ENCODE results near the gene VPS29. TPM values are rescaled to one million over a fixed set of nuclear protein-coding genes. Genes with fewer than 3 reads are reported as not detected.

The VPS29 gene
- total RNA-seq = 100 to 1,000 TPM; 120 to 130 TPM

DNA sequence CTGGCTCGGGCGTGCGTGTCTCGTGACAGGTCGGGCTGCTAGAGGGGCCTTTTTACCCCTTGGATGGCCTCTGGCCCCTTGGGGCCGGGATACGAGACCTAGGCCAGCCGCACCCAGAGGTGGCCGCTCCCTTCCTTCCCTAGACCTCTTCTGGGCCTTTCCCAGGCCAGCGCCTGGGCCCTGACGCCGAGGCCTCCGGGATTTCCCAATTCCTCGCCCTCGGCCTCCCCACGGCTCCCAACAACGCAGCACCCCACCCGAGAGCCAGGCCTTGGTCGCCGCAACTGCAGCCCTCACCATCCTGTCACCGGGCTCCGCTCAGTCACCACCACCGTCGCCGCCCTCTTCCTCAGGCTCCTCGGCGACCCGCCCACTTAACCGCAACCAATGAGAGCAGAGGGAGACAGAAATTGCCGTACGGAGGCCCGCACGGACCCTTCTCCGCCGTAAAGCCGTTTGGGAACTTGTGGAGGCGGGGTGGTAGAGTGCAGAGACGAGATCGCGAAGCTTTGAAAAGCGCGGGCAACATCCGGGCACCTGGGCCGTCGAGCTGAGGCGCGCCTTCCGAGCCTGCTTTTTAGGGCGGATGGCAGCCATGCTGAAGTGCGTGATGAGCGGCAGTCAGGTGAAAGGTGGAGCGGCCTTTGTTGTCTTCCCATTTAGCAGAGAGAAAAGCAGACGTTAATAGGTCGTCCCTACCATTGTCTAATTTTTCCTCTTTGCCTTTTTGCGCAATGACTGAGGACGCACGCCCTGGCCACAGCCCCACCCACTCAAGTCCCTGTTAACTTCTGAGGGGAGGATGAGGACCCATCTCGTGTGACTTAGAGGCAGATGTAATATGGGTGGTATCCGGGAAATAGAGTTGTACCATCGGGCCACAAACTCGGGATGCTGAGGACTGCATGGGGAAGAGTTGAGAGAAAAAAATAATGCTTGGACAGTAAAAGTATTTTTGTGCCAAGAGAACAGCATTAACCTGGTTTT is at the start of gene VPS29, which contains the start of gene RAD9B:
VPS29 (minus strand) TSS at position 360 of the 987 bp plus-strand sequence; CDS start at position 300, 60 bp downstream.
RAD9B (plus strand) TSS at position 580 of the 987 bp plus-strand sequence; CDS start at position 587, 7 bp downstream.
- TF ChIP-seq, protein P1, sequence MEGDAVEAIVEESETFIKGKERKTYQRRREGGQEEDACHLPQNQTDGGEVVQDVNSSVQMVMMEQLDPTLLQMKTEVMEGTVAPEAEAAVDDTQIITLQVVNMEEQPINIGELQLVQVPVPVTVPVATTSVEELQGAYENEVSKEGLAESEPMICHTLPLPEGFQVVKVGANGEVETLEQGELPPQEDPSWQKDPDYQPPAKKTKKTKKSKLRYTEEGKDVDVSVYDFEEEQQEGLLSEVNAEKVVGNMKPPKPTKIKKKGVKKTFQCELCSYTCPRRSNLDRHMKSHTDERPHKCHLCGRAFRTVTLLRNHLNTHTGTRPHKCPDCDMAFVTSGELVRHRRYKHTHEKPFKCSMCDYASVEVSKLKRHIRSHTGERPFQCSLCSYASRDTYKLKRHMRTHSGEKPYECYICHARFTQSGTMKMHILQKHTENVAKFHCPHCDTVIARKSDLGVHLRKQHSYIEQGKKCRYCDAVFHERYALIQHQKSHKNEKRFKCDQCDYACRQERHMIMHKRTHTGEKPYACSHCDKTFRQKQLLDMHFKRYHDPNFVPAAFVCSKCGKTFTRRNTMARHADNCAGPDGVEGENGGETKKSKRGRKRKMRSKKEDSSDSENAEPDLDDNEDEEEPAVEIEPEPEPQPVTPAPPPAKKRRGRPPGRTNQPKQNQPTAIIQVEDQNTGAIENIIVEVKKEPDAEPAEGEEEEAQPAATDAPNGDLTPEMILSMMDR (IDR thresholded peaks at IDR 0.05) = no peak
- Histone ChIP-seq H3K27ac (peak within 1 kb of the TSS; percentile 96), H3K9me3 (no peaks in the 10 kb centered on the region), H3K9ac (ENCODE audit: low read depth in 2 of 2, low read length in 2 of 2) (peak within 1 kb of the TSS; percentile 94 to 96), H3K36me3 (no peaks in the 10 kb centered on the region), H3K27me3 (no peaks in the 10 kb centered on the region), H3K4me3 (peak within 1 kb of the TSS; percentile 91), H3K4me1 (peaks cover 9% of the 10 kb centered on the region)
- intact Hi-C loops (cut with DNase I) = no loop called here
- DNase-seq = peak; percentile 99

DNA sequence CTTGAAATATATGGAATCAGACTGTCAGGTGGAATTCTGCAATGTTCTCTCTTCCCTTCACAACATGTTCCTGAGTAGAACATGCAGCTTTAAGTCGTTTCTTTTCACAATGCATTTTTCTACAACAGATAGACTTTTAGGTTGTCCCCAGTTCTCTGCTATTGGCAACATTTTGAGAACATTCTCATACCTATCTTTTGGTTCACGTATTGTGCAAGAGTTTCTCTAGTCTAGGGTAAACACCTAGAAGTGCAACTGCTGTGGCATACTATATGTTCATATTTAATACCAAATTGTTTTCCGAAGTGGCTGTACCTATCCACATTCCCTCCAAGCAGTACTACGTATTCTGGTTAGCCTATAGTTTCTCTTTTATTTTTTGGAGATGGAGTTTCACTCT is 49.1 kb upstream of the VPS29 start:
- no peaks in the 10 kb centered on the region for H3K27me3 ChIP-seq

DNA sequence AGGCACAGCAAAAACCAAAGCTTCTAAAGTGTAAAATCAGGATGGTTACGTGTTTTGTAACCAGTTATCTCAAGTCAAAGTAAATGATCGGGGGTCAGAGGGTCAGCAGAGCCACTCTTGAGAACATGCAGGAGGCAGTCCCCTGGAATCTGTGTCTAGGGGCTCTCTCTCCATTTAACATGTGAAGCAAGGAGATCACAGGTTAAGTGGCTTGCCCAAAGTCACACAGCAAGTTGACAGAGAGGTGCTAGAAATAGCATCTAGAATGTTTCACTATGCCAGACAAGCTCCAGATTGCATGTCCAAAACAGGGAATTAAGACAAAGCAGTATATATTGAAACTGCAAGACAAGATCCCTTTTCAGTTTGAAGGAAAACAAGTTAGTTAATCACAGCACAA is 47.8 kb upstream of the VPS29 start:
- intact Hi-C loops (cut with DNase I) = no loop called here
- Histone ChIP-seq H3K27me3 (no peaks in the 10 kb centered on the region), H3K4me3 (no peak overlapping the region), H3K9ac (ENCODE audit: low read depth in 2 of 2, low read length in 2 of 2) (peak overlapping the region in 1 of 2 donors; percentile 19), H3K36me3 (no peaks in the 10 kb centered on the region), H3K27ac (no peak overlapping the region), H3K4me1 (no peaks in the 10 kb centered on the region), H3K9me3 (no peaks in the 10 kb centered on the region)
- TF ChIP-seq, protein P1 (IDR thresholded peaks at IDR 0.05) = no peak
- no peak for DNase-seq

More for the DNA sequence above, 49.1 kb upstream of the VPS29 start:
- H3K9ac ChIP-seq (ENCODE audit: low read depth in 2 of 2, low read length in 2 of 2) = no peak overlapping the region
- TF ChIP-seq, protein P1 (IDR thresholded peaks at IDR 0.05) = no peak
- H3K4me3 ChIP-seq = no peak overlapping the region
- peaks cover 4% of the 10 kb centered on the region for H3K4me1 ChIP-seq
- H3K27ac ChIP-seq = no peak overlapping the region
- no peaks in the 10 kb centered on the region for H3K36me3 ChIP-seq
- H3K9me3 ChIP-seq = no peaks in the 10 kb centered on the region
- no peak for DNase-seq
- intact Hi-C loops (cut with DNase I) = no loop called here

DNA sequence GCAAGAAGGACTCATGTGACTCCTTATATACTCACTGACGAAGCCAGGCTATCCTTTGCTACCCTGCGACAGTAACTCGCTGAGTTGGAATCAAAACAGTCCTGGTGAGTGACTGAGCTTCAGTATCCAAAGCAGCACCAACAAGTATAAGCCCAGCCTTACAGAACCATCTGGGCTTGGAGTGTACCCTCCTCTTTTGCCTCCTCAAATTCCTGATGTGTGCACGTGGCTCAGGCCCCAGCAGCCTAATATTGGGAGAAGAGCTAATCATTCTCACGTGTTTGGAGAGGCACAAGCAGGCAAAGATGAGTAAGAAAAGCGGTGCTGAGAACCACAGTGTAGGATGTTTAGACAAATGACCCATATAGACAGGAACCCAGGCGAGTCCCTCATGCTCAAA is 46.8 kb upstream of the VPS29 start:
- TF ChIP-seq, protein P1 (IDR thresholded peaks at IDR 0.05) = no peak
- intact Hi-C loops (cut with DNase I) = no loop called here
- no peaks in the 10 kb centered on the region for H3K36me3 ChIP-seq
- H3K9ac ChIP-seq (ENCODE audit: low read depth in 2 of 2, low read length in 2 of 2) = no peak overlapping the region
- no peak for DNase-seq
- no peak overlapping the region for H3K4me3 ChIP-seq
- no peaks in the 10 kb centered on the region for H3K4me1 ChIP-seq
- no peak overlapping the region for H3K27ac ChIP-seq
- H3K27me3 ChIP-seq = no peaks in the 10 kb centered on the region
- no peaks in the 10 kb centered on the region for H3K9me3 ChIP-seq

DNA sequence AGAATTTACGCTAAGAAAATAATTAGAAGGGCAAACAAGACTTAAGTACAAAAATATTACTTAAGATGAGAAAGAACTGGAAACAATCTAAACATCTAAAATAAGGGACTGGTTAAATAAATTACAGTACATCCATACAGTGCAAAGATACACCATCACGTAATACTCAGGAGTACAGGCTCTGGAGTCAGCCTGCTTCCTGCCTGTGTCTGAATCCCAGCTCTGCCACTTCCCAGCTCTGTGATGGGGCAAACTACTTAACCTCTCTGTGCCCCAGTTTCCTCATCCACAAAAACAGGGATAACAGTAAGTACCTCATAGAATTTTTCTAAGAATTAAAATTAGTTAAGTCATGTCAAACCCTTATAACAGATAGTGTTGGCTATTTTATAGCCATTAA is 45.2 kb upstream of the VPS29 start:
- H3K27ac ChIP-seq = no peak overlapping the region
- TF ChIP-seq, protein P1 (IDR thresholded peaks at IDR 0.05) = no peak
- no peak overlapping the region for H3K9ac ChIP-seq (ENCODE audit: low read depth in 2 of 2, low read length in 2 of 2)
- H3K4me3 ChIP-seq = no peak overlapping the region
- H3K4me1 ChIP-seq = no peaks in the 10 kb centered on the region
- H3K36me3 ChIP-seq = no peaks in the 10 kb centered on the region
- DNase-seq = no peak
- H3K27me3 ChIP-seq = no peaks in the 10 kb centered on the region
- H3K9me3 ChIP-seq = no peaks in the 10 kb centered on the region
- intact Hi-C loops (cut with DNase I) = no loop called here
